Neural crest cell (in vitro differentiated cells): ENCODE measurements around the gene ENTPD8. TPM values are rescaled to one million over a fixed set of nuclear protein-coding genes. Genes with fewer than 3 reads are reported as not detected.

Source experiments
- DNase-seq: peaks from one replicate; pipeline ENCODE4 v3.0.0; 2021; ENCODE audit warnings: low read depth, mixed read lengths, low spot score
- H3K27ac Mint-ChIP-seq: one replicate; pipeline ENCODE4 v1.8.0; 2021; ENCODE audit warnings: mild to moderate bottlenecking, mixed read lengths; ENCODE audit not compliant: unreplicated experiment
- H3K27me3 Mint-ChIP-seq: 2 replicates; pipeline ENCODE4 v1.8.0; 2021; ENCODE audit warnings: low read depth, mild to moderate bottlenecking, mixed read lengths
- H3K36me3 Mint-ChIP-seq: 2 replicates; pipeline ENCODE4 v1.8.0; 2021; ENCODE audit warnings: low read depth, mild to moderate bottlenecking, mixed read lengths
- H3K4me1 Mint-ChIP-seq: 2 replicates; pipeline ENCODE4 v1.8.0; 2021; ENCODE audit warnings: mixed read lengths
- H3K4me3 Mint-ChIP-seq: one replicate; pipeline ENCODE4 v1.8.0; 2021; ENCODE audit warnings: mild to moderate bottlenecking, mixed read lengths
- H3K9me3 Mint-ChIP-seq: 2 replicates; pipeline ENCODE4 v1.8.0; 2021; ENCODE audit warnings: mixed read lengths
- total RNA-seq: library from RNA; stranded (reverse); gene quantifications from 2 replicates; pipeline ENCODE4 v1.2.1, GENCODE V29; 2021
- TF ChIP-seq, protein P1 (sequence below): fragments of 200-600 bp; sonication (generic); conservative IDR thresholded peaks from 2 replicates; pipeline ENCODE4 v1.5.0; 2021; ENCODE audit warnings: antibody characterized with exemption, mild to moderate bottlenecking

ENTPD8 gene
- total RNA-seq, 1 donor from 2014 or later = 0.12 TPM

GRCh38 chr9:137438591-137439157 is 2.5 kb downstream of the ENTPD8 start:
- Mint-ChIP-seq H3K4me3 (no peak overlapping the region), H3K27ac (no peak overlapping the region), H3K4me1 (peaks cover 4% of the 10 kb centered on the region), H3K27me3 (peaks cover 18% of the 10 kb centered on the region), H3K9me3 (no peaks in the 10 kb centered on the region), H3K36me3 (no peaks in the 10 kb centered on the region)
- TF ChIP-seq, protein P1, sequence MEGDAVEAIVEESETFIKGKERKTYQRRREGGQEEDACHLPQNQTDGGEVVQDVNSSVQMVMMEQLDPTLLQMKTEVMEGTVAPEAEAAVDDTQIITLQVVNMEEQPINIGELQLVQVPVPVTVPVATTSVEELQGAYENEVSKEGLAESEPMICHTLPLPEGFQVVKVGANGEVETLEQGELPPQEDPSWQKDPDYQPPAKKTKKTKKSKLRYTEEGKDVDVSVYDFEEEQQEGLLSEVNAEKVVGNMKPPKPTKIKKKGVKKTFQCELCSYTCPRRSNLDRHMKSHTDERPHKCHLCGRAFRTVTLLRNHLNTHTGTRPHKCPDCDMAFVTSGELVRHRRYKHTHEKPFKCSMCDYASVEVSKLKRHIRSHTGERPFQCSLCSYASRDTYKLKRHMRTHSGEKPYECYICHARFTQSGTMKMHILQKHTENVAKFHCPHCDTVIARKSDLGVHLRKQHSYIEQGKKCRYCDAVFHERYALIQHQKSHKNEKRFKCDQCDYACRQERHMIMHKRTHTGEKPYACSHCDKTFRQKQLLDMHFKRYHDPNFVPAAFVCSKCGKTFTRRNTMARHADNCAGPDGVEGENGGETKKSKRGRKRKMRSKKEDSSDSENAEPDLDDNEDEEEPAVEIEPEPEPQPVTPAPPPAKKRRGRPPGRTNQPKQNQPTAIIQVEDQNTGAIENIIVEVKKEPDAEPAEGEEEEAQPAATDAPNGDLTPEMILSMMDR = no peak
- DNase-seq = no peak

- no peaks in the 10 kb centered on the region for H3K9me3 Mint-ChIP-seq
- TF ChIP-seq, protein P1 = no peak
- no peaks in the 10 kb centered on the region for H3K36me3 Mint-ChIP-seq
- no peak overlapping the region for H3K27ac Mint-ChIP-seq
- H3K4me3 Mint-ChIP-seq = no peak overlapping the region
- H3K4me1 Mint-ChIP-seq = peaks cover 4% of the 10 kb centered on the region
- H3K27me3 Mint-ChIP-seq = peaks cover 14% of the 10 kb centered on the region
- DNase-seq = no peak
Measured at GRCh38 chr9:137437691-137438590, 3.2 kb downstream of the ENTPD8 start.

- H3K9me3 Mint-ChIP-seq = no peaks in the 10 kb centered on the region
- DNase-seq = no peak
- H3K27me3 Mint-ChIP-seq = peaks cover 4% of the 10 kb centered on the region
- H3K27ac Mint-ChIP-seq = no peak overlapping the region
- TF ChIP-seq, protein P1 = no peak
- H3K4me1 Mint-ChIP-seq = peaks cover 3% of the 10 kb centered on the region
- H3K36me3 Mint-ChIP-seq = no peaks in the 10 kb centered on the region
- no peak overlapping the region for H3K4me3 Mint-ChIP-seq
Measured at GRCh38 chr9:137436761-137437600, 4.2 kb downstream of the ENTPD8 start.

- DNase-seq = no peak
- H3K27me3 Mint-ChIP-seq = peaks cover 2% of the 10 kb centered on the region
- no peak overlapping the region for H3K27ac Mint-ChIP-seq
- no peaks in the 10 kb centered on the region for H3K4me1 Mint-ChIP-seq
- no peaks in the 10 kb centered on the region for H3K9me3 Mint-ChIP-seq
- TF ChIP-seq, protein P1 = no peak
- no peak overlapping the region for H3K4me3 Mint-ChIP-seq
- H3K36me3 Mint-ChIP-seq = no peaks in the 10 kb centered on the region
Measured at GRCh38 chr9:137435980-137436760, 5.0 kb downstream of the ENTPD8 start.

GRCh38 chr9:137435381-137435891 is 5.7 kb downstream of the ENTPD8 start:
- Mint-ChIP-seq H3K9me3 (no peaks in the 10 kb centered on the region), H3K4me3 (no peak overlapping the region), H3K27me3 (peaks cover 2% of the 10 kb centered on the region), H3K4me1 (no peaks in the 10 kb centered on the region), H3K27ac (no peak overlapping the region), H3K36me3 (no peaks in the 10 kb centered on the region)
- TF ChIP-seq, protein P1 = no peak
- no peak for DNase-seq
